ENCODE measurements around the gene MALSU1.

MALSU1 gene

GRCh38 chr7:23343102-23343501 is 44.0 kb downstream of the MALSU1 start:
- Histone ChIP-seq H3K4me1 (ENCODE audit: insufficient read depth, low read length, severe bottlenecking) (peaks cover 8% of the 10 kb centered on the region), H3K36me3 (ENCODE audit: insufficient read depth, low read length) (peaks cover 90% of the 10 kb centered on the region), H3K9me2 (ENCODE audit: low read depth, low read length) (no peaks in the 10 kb centered on the region), H4K20me1 (ENCODE audit: insufficient read depth, low read length) (no peaks in the 10 kb centered on the region), H2AFZ (ENCODE audit: low read length) (no peak overlapping the region), H3K27ac (ENCODE audit: low read depth, low read length, poor library complexity, severe bottlenecking) (no peak overlapping the region), H3K9ac (ENCODE audit: low read length) (no peak overlapping the region), H3K4me2 (ENCODE audit: low read length) (no peak overlapping the region), H3K79me2 (ENCODE audit: insufficient read depth, low read length) (no peaks in the 10 kb centered on the region), H3F3A (ENCODE audit: insufficient read depth, low read length) (no peaks in the 10 kb centered on the region), H3K9me3 (ENCODE audit: low read length) (no peaks in the 10 kb centered on the region), H3K4me3 (ENCODE audit: low read depth, low read length, poor library complexity, severe bottlenecking) (no peak overlapping the region), H3K27me3 (ENCODE audit: insufficient read depth, low read length) (no peaks in the 10 kb centered on the region)
- no peak for TF ChIP-seq EZH2 (IDR thresholded peaks at IDR 0.05; ENCODE audit: borderline replicate concordance, low read length)
- TF ChIP-seq CTCF (IDR thresholded peaks at IDR 0.05; ENCODE audit: low read length): no peak

- no peaks in the 10 kb centered on the region for H3K9me3 ChIP-seq (ENCODE audit: low read length)
- H3K36me3 ChIP-seq (ENCODE audit: insufficient read depth, low read length): peaks cover 89% of the 10 kb centered on the region
- no peaks in the 10 kb centered on the region for H3F3A ChIP-seq (ENCODE audit: insufficient read depth, low read length)
- no peaks in the 10 kb centered on the region for H4K20me1 ChIP-seq (ENCODE audit: insufficient read depth, low read length)
- no peak overlapping the region for H3K9ac ChIP-seq (ENCODE audit: low read length)
- TF ChIP-seq CTCF (IDR thresholded peaks at IDR 0.05; ENCODE audit: low read length): no peak
- TF ChIP-seq EZH2 (IDR thresholded peaks at IDR 0.05; ENCODE audit: borderline replicate concordance, low read length): no peak
- H3K27ac ChIP-seq (ENCODE audit: low read depth, low read length, poor library complexity, severe bottlenecking): no peak overlapping the region
- H3K4me3 ChIP-seq (ENCODE audit: low read depth, low read length, poor library complexity, severe bottlenecking): no peak overlapping the region
- no peak overlapping the region for H2AFZ ChIP-seq (ENCODE audit: low read length)
- H3K27me3 ChIP-seq (ENCODE audit: insufficient read depth, low read length): no peaks in the 10 kb centered on the region
- no peaks in the 10 kb centered on the region for H3K9me2 ChIP-seq (ENCODE audit: low read depth, low read length)
- H3K79me2 ChIP-seq (ENCODE audit: insufficient read depth, low read length): no peaks in the 10 kb centered on the region
- H3K4me2 ChIP-seq (ENCODE audit: low read length): no peak overlapping the region
- H3K4me1 ChIP-seq (ENCODE audit: insufficient read depth, low read length, severe bottlenecking): peaks cover 8% of the 10 kb centered on the region
Observed at GRCh38 chr7:23343806-23344475, 44.8 kb downstream of the MALSU1 start.

- Histone ChIP-seq H3K9me2 (ENCODE audit: low read depth, low read length) (no peaks in the 10 kb centered on the region), H3K4me2 (ENCODE audit: low read length) (no peak overlapping the region), H3K4me1 (ENCODE audit: insufficient read depth, low read length, severe bottlenecking) (peaks cover 8% of the 10 kb centered on the region), H3K36me3 (ENCODE audit: insufficient read depth, low read length) (peaks cover 86% of the 10 kb centered on the region), H4K20me1 (ENCODE audit: insufficient read depth, low read length) (no peaks in the 10 kb centered on the region), H3K9ac (ENCODE audit: low read length) (no peak overlapping the region), H3F3A (ENCODE audit: insufficient read depth, low read length) (no peaks in the 10 kb centered on the region), H3K27ac (ENCODE audit: low read depth, low read length, poor library complexity, severe bottlenecking) (no peak overlapping the region), H3K4me3 (ENCODE audit: low read depth, low read length, poor library complexity, severe bottlenecking) (no peak overlapping the region), H3K9me3 (ENCODE audit: low read length) (no peaks in the 10 kb centered on the region), H2AFZ (ENCODE audit: low read length) (no peak overlapping the region), H3K27me3 (ENCODE audit: insufficient read depth, low read length) (no peaks in the 10 kb centered on the region), H3K79me2 (ENCODE audit: insufficient read depth, low read length) (no peaks in the 10 kb centered on the region)
- TF ChIP-seq EZH2 (IDR thresholded peaks at IDR 0.05; ENCODE audit: borderline replicate concordance, low read length) (no peak), CTCF (IDR thresholded peaks at IDR 0.05; ENCODE audit: low read length) (no peak)
Observed at GRCh38 chr7:23345601-23346000, 46.5 kb downstream of the MALSU1 start.
